Inflammatory macrophage treated with lipopolysaccharide for 1 hour (primary cell): ENCODE data around the gene LRCH1.
A peak's percentile ranks its signal among the peaks of the same experiment; 100 is the strongest.

Source experiments
- DNase-seq, 2 donors: peaks; one replicate each; pipeline ENCODE4 v3.0.0-alpha.2; 2020 to 2022

The LRCH1 gene

DNA sequence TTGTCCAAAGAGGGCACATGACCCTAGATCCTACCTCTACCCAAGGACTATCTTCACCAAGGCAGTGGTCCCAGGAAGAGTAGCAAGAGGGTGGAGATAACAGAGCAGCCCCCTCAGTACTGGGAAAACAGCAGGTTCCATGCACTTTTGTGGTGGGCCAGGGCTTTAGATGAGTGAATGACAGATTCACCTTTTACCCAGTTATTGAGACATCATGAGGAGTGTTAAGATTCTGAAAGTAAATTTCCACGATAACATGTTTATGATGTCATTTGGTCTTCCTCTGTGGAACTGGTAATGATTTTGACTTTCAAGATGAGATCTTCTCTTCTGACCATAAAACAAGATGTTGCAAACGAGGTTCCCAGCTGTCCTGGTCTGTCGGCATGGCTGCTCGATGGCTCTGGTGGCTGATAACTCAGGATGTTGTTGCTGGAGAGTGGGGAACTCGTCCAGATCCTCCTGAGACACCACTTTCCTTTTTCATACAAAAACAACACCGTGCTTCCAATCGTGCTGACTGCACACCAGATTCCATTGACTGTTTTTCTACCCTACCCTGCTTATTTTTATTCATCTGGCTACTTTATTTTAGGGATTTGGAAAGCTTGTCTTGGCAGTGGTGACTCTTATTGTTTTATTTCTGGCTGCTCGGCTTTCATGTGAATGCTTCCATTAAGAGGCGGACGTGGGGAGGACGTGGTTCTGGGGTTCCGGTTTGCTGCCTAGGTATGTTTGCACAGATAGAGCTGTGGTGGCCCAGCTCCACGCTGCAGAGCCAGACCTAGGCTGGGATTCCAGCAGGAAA lies 88.5 kb downstream of the LRCH1 start:
- no peak for DNase-seq

- no peak for DNase-seq
Observed at GRCh38 chr13:46642254-46642653, 89.3 kb downstream of the LRCH1 start.

DNA sequence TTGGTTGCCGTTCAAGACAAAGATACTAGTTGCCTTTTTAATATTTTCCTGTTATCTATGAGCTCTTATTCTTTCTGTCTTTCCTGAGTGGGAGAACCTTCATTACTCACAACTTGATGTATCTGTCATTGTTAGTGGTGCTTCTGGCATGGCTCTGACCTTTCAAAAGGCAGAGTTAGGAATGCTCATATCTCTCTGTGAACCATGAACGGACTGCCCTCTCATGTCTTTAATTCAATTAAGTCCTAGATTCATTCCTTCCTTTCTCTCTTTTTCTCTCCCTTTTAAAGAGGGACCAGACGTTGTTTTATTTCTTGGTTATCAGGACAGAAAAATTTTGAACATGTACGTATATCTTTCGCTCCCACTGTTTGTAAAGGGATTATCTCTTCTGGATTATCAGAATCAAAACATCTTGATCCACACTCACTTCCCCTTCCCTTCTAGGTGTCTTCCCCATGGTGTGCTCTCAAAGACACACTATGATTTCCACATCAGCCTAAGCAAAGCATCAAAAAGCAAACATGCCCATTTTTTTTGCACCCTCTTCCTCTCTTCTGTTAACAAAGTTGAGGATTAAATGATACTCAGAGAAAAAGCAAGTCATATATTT lies 90.3 kb downstream of the LRCH1 start:
- no peak for DNase-seq

GRCh38 chr13:46644816-46645215 lies 91.8 kb downstream of the LRCH1 start:
- no peak for DNase-seq

DNA sequence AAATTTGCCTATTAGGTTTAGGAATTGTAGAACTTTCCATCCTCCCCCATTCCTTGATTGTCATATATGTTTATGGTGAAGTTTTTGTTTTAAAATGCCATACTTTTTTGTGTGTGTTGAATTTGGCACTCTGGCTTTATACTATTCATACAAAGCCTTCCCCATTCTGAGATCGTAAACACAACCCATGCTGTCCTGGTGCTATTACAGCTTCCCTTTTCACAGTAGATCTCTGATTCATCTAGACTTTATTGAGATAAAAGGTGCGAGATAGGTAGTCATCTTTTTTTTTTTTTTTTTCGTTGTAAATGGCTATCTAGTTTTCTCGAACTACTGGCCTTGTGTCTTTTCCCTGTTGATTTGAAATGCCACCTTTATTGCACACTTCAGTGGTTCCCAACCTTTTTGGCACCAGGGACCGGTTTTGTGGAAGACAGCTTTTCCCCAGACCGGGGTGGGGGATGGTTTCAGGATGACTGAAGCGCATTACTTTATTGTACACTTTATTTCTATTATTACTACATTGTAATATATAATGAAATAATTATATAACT lies 94.6 kb downstream of the LRCH1 start:
- DNase-seq = no peak

GRCh38 chr13:46648166-46648607 lies 95.2 kb downstream of the LRCH1 start:
- DNase-seq = no peak

- DNase-seq = no peak
Observed at GRCh38 chr13:46649816-46650215, 96.8 kb downstream of the LRCH1 start.

DNA sequence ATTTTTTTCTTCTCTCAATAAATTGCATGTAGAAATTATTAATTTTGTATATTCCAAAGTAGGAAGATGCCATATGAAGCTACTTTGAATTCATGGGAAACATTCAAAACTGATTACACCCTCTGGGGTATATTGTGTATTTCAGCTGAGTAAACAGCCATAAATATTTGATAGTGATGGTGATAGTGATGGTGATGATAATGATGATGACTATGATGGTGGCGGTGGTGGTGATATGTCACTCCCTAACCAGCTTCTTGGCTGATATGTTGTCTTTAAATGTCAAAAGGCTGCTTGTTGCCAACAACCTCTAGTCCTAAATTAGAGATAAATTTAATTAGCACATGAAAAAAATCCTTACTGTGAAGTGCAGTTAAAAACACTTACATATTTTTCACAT lies 102.0 kb downstream of the LRCH1 start:
- no peak for DNase-seq

GRCh38 chr13:46655377-46656180 lies 102.6 kb downstream of the LRCH1 start:
- peak in 1 of 2 donors; percentile 12 for DNase-seq

- no peak for DNase-seq
Observed at GRCh38 chr13:46656786-46657185, 103.8 kb downstream of the LRCH1 start.

GRCh38 chr13:46659413-46660065 lies 106.6 kb downstream of the LRCH1 start:
- DNase-seq = no peak

GRCh38 chr13:46660416-46660815 lies 107.4 kb downstream of the LRCH1 start:
- DNase-seq = no peak

DNA sequence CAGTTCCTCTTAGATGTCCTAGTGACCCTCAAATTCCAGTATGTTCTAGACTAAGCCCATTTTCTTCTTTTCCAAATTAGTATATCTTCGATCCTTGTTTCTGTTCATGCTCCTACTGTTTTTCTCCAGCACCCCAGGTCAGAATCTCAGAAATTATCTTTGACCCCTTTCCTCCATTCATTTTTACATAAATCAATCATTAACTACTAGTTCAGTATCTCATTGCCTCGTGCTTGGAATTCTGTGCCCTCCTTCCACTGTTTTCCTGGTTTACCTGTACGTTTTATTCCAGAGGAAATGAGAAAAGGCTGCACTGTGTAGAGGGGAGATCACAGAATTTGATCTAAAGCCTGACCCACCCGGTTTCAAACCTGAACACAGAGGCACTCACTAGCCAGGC lies 107.9 kb downstream of the LRCH1 start:
- no peak for DNase-seq

DNA sequence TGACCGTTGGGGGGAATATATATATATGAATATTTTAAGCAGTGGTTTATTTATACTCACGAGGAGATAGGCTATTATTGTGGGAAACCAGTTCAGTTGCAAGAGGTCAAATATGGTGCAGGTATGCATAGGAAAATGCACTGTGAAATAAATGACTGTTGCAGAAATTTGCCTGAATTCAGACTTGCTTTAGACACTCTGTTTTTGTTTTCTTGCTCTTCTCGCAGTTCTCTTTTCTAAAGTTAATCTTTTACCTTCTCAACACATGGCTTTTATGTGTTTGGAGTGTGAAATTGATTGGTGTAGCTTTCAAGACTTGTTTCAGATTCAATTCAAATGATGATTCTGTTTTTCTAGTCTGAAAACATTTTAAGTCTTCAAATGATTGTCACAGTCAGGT lies 109.7 kb downstream of the LRCH1 start:
- DNase-seq = no peak

DNA sequence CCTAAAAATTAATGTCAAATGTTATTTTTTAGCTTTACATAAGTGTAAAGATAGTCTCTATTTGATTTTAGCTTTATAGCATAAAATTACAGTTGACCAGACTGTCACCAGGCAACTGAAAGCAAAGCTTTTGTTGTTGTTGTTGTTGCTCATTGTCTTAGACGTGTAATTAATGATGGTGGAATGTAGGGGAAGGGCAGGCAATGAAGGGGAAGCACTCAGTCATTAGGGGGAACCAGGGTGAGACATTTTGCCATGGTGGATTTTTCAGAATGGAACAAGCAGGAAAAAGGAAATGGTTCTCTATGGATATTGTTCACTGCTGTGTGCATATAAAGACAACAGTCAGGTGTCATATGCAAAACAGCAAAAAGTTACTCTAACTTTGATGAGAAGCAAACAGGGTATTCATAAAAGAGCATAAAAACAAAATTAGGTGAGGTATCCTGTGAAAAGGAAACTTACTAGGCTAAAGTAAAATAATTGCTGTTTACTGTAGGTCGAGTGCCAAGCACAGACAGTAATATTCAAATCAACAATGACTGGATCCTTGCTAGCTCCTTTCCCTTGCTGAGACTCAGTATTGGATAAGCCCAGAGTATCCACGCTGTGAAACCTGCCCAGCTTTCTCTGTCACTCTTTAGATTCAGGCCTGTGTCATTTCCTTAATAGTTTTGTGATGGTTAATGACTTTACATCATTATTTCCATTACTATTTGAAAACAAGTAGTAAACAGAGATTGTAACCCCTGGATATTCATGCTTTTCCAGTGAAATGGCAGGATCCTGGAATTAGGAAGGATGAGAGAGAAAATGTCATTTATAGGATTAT lies 110.5 kb downstream of the LRCH1 start:
- DNase-seq = peak; percentile 50 to 61

GRCh38 chr13:46664195-46664594 lies 111.2 kb downstream of the LRCH1 start:
- DNase-seq = no peak

DNA sequence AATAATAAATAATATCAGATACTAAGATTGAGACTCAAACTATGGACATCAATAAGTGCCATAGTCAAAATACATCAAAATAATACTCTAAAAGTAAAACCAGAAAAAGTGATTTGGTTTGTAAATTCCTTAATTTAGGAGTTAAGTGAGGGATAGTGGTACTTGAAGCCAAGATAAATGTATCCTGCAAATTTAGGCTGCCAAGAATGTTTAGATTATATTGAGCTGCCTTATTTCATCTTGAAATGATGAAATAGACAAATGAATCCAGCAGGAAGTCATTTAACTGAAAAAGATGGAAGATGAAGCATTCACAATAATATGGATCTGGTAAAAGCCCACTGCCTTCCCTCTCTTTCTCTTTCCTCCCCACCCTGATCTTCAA lies 112.3 kb downstream of the LRCH1 start:
- no peak for DNase-seq

- DNase-seq = no peak
Observed at GRCh38 chr13:46665633-46666482, 112.9 kb downstream of the LRCH1 start.

GRCh38 chr13:46666727-46667456 lies 113.9 kb downstream of the LRCH1 start:
- no peak for DNase-seq

DNA sequence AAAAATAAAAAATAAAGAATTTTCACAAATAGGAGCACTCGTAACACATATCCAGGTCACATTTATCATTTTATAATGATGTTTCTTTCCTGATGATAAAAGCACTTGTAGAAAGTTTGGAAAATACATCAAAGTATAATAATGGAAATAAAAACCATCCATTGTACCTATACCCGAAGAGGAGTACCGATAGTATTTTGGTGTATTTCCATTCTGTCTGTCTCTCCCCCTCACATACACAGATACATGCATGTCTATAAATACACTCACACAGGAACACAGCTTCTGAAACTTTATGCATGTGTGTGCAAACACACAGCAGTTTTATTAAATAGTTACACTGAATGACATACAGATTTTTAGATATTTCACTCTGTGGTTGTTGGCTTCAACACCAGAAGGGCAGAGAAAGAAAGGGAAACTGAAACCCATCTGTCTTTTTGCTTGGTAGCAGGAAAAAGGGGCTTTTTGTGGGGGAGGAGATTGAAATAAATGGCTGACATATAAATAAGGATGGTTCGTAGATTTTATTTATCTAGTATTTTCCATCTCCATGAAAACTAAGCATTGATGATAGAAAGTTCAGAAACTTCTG lies 114.8 kb downstream of the LRCH1 start:
- DNase-seq = peak in 1 of 2 donors; percentile 57
